NCI-H187 treated with DMSO at 0.1 percent for 48 hours (cell line): ENCODE measurements around the gene NME9.

Source experiments
- DNase-seq: peaks from one replicate; lab custom pipeline; 2025; lab: John Stamatoyannopoulos, UW

Gene NME9

GRCh38 chr3:138334608-138335007 lies 5.0 kb upstream of the NME9 start:
- no peak for DNase-seq

- no peak for DNase-seq
These were observed 2.9 kb upstream of the NME9 start for GRCh38 chr3:138332472-138333073.

GRCh38 chr3:138331143-138331894 lies 1.7 kb upstream of the NME9 start:
- no peak for DNase-seq

GRCh38 chr3:138329984-138330293 lies 288 bp upstream of the NME9 start:
- no peak for DNase-seq

- DNase-seq = no peak
These were observed 1.3 kb downstream of the NME9 start for GRCh38 chr3:138328341-138328740.

GRCh38 chr3:138327831-138328230 lies 1.8 kb downstream of the NME9 start:
- DNase-seq = no peak

- no peak for DNase-seq
These were observed 2.6 kb downstream of the NME9 start for GRCh38 chr3:138326866-138327595.

- DNase-seq = no peak
These were observed 3.7 kb downstream of the NME9 start for GRCh38 chr3:138325990-138326389.

- DNase-seq = no peak
These were observed 5.7 kb downstream of the NME9 start for GRCh38 chr3:138323971-138324370.

GRCh38 chr3:138317687-138318086 lies 12.0 kb downstream of the NME9 start:
- no peak for DNase-seq

- DNase-seq = no peak
These were observed 14.9 kb downstream of the NME9 start for GRCh38 chr3:138314751-138315150.

GRCh38 chr3:138310494-138310893 lies 19.2 kb downstream of the NME9 start:
- no peak for DNase-seq

GRCh38 chr3:138308783-138309182 lies 20.9 kb downstream of the NME9 start:
- DNase-seq = no peak

- DNase-seq = no peak
These were observed 21.8 kb downstream of the NME9 start for GRCh38 chr3:138307899-138308298.

- DNase-seq = no peak
These were observed 26.2 kb downstream of the NME9 start for GRCh38 chr3:138303474-138303873.

GRCh38 chr3:138300647-138301046 lies 29.0 kb downstream of the NME9 start:
- no peak for DNase-seq

- no peak for DNase-seq
These were observed 31.8 kb downstream of the NME9 start for GRCh38 chr3:138297876-138298275.

- DNase-seq = no peak
These were observed 32.5 kb downstream of the NME9 start for GRCh38 chr3:138297059-138297607.

GRCh38 chr3:138296639-138297038 lies 33.0 kb downstream of the NME9 start:
- no peak for DNase-seq

GRCh38 chr3:138289701-138290100 lies 40.0 kb downstream of the NME9 start:
- DNase-seq = no peak

GRCh38 chr3:138289260-138289659 lies 40.4 kb downstream of the NME9 start:
- no peak for DNase-seq

- no peak for DNase-seq
These were observed 44.6 kb downstream of the NME9 start for GRCh38 chr3:138284957-138285477.

- no peak for DNase-seq
These were observed 45.6 kb downstream of the NME9 start for GRCh38 chr3:138284079-138284478.
